PFSK-1 (cell line): Measurements from ENCODE around the gene NPHP4.

Experiments used
- POLR2AphosphoS5 ChIP-seq: IDR thresholded peaks from 2 replicates; pipeline ENCODE4 v1.6.1; 2012; ENCODE audit warnings: low read depth, mild to moderate bottlenecking, control low read depth, low read length, moderate library complexity
- REST ChIP-seq, 2 experiments: IDR thresholded peaks; 2 replicates each; pipeline versions ENCODE4 v1.6.1 to v1.8.0; 2011 to 2012; ENCODE audit warnings: low read depth in 2 of 2, low read length in 2 of 2, control low read depth in 1 of 2, inconsistent platforms in 1 of 2, mild to moderate bottlenecking in 1 of 2, moderate library complexity in 1 of 2; ENCODE audit not compliant: insufficient read depth in 1 of 2

- TF ChIP-seq POLR2AphosphoS5 (no peak), REST (IDR thresholded peaks at IDR 0.05; ENCODE audit: insufficient read depth in 1 of 2, low read depth in 2 of 2, low read length in 2 of 2) (no peak)
These were observed 42.5 kb upstream of the NPHP4 start for GRCh38 chr1:6034750-6035096.
